Measurements from ENCODE around the gene NRN1L.

Gene NRN1L

GRCh38 chr16:67915831-67916723 is 31.4 kb downstream of the NRN1L start:
- Histone ChIP-seq H3K27ac (ENCODE audit: low read depth, low read length, poor library complexity, severe bottlenecking) (no peak overlapping the region), H3K27me3 (ENCODE audit: insufficient read depth, low read length) (no peaks in the 10 kb centered on the region), H4K20me1 (ENCODE audit: insufficient read depth, low read length) (no peaks in the 10 kb centered on the region), H3K36me3 (ENCODE audit: insufficient read depth, low read length) (peaks cover 14% of the 10 kb centered on the region; the same call in 1 of the 2 replicates), H2AFZ (ENCODE audit: low read length) (no peak overlapping the region), H3K4me1 (ENCODE audit: insufficient read depth, low read length, severe bottlenecking) (no peaks in the 10 kb centered on the region), H3K4me3 (ENCODE audit: low read depth, low read length, poor library complexity, severe bottlenecking) (no peak overlapping the region), H3K9ac (ENCODE audit: low read length) (no peak overlapping the region), H3K4me2 (ENCODE audit: low read length) (no peak overlapping the region), H3K9me2 (ENCODE audit: low read depth, low read length) (no peaks in the 10 kb centered on the region), H3F3A (ENCODE audit: insufficient read depth, low read length) (no peaks in the 10 kb centered on the region), H3K9me3 (ENCODE audit: low read length) (no peaks in the 10 kb centered on the region), H3K79me2 (ENCODE audit: insufficient read depth, low read length) (no peaks in the 10 kb centered on the region)
- TF ChIP-seq EZH2 (IDR thresholded peaks at IDR 0.05; ENCODE audit: borderline replicate concordance, low read length) = no peak

- Histone ChIP-seq H3F3A (ENCODE audit: insufficient read depth, low read length) (no peaks in the 10 kb centered on the region), H3K79me2 (ENCODE audit: insufficient read depth, low read length) (no peaks in the 10 kb centered on the region), H3K27me3 (ENCODE audit: insufficient read depth, low read length) (no peaks in the 10 kb centered on the region), H3K27ac (ENCODE audit: low read depth, low read length, poor library complexity, severe bottlenecking) (no peak overlapping the region), H3K4me1 (ENCODE audit: insufficient read depth, low read length, severe bottlenecking) (no peaks in the 10 kb centered on the region), H2AFZ (ENCODE audit: low read length) (no peak overlapping the region), H4K20me1 (ENCODE audit: insufficient read depth, low read length) (no peaks in the 10 kb centered on the region), H3K4me2 (ENCODE audit: low read length) (no peak overlapping the region), H3K36me3 (ENCODE audit: insufficient read depth, low read length) (peaks cover 8% of the 10 kb centered on the region; the same call in 1 of the 2 replicates), H3K4me3 (ENCODE audit: low read depth, low read length, poor library complexity, severe bottlenecking) (no peak overlapping the region), H3K9ac (ENCODE audit: low read length) (no peak overlapping the region), H3K9me2 (ENCODE audit: low read depth, low read length) (no peaks in the 10 kb centered on the region), H3K9me3 (ENCODE audit: low read length) (no peaks in the 10 kb centered on the region)
- TF ChIP-seq EZH2 (IDR thresholded peaks at IDR 0.05; ENCODE audit: borderline replicate concordance, low read length) (no peak), CTCF (IDR thresholded peaks at IDR 0.05; ENCODE audit: low read length) (no peak)
Observed at GRCh38 chr16:67917140-67917851, 32.6 kb downstream of the NRN1L start.

GRCh38 chr16:67917852-67918236 is 33.2 kb downstream of the NRN1L start:
- Histone ChIP-seq H3K27me3 (ENCODE audit: insufficient read depth, low read length) (no peaks in the 10 kb centered on the region), H3K36me3 (ENCODE audit: insufficient read depth, low read length) (peaks cover 8% of the 10 kb centered on the region; the same call in 1 of the 2 replicates), H2AFZ (ENCODE audit: low read length) (no peak overlapping the region), H3K9me2 (ENCODE audit: low read depth, low read length) (no peaks in the 10 kb centered on the region), H3K27ac (ENCODE audit: low read depth, low read length, poor library complexity, severe bottlenecking) (peak overlapping the region; percentile 6), H3K79me2 (ENCODE audit: insufficient read depth, low read length) (no peaks in the 10 kb centered on the region), H3K4me1 (ENCODE audit: insufficient read depth, low read length, severe bottlenecking) (no peaks in the 10 kb centered on the region), H3K9me3 (ENCODE audit: low read length) (no peaks in the 10 kb centered on the region), H3K4me3 (ENCODE audit: low read depth, low read length, poor library complexity, severe bottlenecking) (no peak overlapping the region), H3K4me2 (ENCODE audit: low read length) (no peak overlapping the region), H3F3A (ENCODE audit: insufficient read depth, low read length) (no peaks in the 10 kb centered on the region), H4K20me1 (ENCODE audit: insufficient read depth, low read length) (no peaks in the 10 kb centered on the region), H3K9ac (ENCODE audit: low read length) (no peak overlapping the region)
- TF ChIP-seq EZH2 (IDR thresholded peaks at IDR 0.05; ENCODE audit: borderline replicate concordance, low read length) (no peak), CTCF (IDR thresholded peaks at IDR 0.05; ENCODE audit: low read length) (no peak)

Measured in OCI-LY1 (cell line).